SH-SY5Y (cell line): ENCODE data around the gene CGNL1.

ENCODE experiments used
- GATA2 ChIP-seq: IDR thresholded peaks from 2 replicates; pipeline ENCODE4 v1.6.1; 2011; ENCODE audit warnings: mild to moderate bottlenecking, low read depth, low read length
- GATA3 ChIP-seq: IDR thresholded peaks from 2 replicates; pipeline ENCODE4 v1.6.1; 2011; ENCODE audit warnings: low read depth, mild to moderate bottlenecking, low read length, moderate library complexity

Gene CGNL1

GRCh38 chr15:57529748-57530147 lies 153.4 kb downstream of the CGNL1 start:
- TF ChIP-seq GATA2 (no peak), GATA3 (no peak)

DNA sequence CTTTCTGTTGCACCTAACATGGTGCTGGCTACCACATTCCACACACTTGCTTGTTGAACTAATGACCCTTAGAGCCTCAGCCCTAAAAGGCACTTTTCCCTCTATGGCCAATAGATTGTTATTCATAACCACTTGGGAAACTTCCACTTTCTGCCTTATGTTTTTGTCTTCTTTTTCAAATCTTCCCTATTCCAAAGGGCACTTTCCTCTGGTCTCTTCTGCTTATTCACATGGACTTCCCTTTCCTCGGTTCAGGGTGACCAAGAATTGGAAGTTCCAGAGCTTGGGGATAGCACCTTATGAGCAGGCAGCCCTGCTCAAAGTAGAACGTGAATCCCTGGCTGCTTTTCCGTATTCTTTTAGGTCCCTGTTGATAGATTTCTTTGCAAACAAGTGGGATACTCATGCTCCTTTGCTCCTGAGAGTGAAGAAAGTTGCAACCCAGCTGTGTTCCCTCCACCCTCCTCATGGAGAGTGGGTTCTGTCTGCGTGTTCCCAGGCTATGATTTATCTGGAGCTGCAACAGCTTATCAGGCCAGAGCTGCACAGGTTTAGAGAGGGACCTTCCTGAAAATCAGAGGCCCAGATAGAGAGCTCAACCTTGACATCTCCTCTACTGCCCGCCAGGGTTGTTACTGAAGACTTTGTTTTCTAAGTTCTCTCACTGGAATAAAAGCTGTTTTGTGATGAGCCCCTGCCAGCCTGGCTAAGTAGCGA lies 156.6 kb downstream of the CGNL1 start:
- TF ChIP-seq GATA2 (no peak), GATA3 (no peak)

- TF ChIP-seq GATA3 (no peak), GATA2 (no peak)
Observed at GRCh38 chr15:57533448-57533799, 157.1 kb downstream of the CGNL1 start.

- TF ChIP-seq GATA2 (no peak), GATA3 (no peak)
Observed at GRCh38 chr15:57534281-57534680, 158.0 kb downstream of the CGNL1 start.

DNA sequence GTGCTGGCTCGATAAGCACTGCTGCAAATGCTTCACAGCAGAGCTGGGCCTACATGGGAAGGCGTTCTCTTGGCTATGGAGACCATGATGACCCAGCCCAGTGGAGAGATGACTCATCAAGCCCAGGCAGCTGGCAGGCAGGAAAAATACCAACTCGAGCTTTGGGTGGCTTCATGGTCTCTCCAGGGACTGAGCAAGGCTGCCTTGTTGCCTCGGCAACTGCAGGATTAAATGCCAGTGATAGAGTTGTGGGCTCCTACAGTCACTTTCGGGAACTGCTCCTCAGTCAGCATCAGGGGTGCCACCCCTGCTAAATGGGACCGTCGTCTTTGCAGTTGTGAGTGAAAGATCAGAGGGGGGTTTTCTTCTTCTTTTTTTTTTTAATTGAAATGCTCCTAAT lies 160.8 kb downstream of the CGNL1 start:
- TF ChIP-seq GATA2 (no peak), GATA3 (no peak)

- TF ChIP-seq GATA3 (no peak), GATA2 (no peak)
Observed at GRCh38 chr15:57537488-57538264, 161.4 kb downstream of the CGNL1 start.

- TF ChIP-seq GATA3, result no peak
Observed at GRCh38 chr15:57538265-57538529, 161.9 kb downstream of the CGNL1 start.

DNA sequence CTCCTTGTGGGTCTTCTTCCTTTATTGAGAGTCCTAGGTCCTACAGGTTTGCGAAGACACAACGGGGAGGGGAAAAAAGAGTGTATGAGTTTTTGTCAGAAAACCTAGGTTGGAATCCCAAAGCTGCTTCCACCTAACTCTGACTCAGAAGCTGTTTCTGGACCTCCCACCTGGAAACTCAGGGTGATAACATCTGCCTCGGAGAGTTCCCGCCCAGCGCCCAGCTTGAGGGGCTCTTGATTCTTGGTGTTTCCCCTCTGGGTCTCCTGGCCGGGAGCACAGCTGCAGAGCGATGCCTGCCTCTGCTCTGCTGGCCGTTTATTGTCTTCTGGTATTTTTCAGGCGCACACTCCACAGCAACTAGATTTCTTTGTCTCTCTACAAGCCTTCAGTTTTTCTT lies 162.5 kb downstream of the CGNL1 start:
- TF ChIP-seq GATA3 (no peak), GATA2 (no peak)

DNA sequence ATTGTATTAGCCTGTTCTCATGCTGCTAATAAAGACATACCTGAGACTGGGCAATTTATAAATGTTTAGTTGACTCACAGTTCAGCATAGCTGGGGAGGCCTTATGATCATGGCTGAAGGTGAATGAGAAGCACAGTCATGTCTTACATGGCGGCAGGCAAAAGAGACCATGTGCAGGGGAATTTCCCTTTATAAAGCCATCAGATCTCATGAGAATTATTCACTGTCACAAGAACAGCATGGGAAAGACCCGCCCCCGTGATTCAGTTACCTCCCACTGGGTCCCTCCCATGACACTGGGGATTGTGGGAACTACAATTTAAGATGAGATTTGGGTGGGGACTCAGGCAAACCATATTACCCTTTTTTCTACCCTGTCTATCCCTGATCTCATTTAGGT lies 163.9 kb downstream of the CGNL1 start:
- TF ChIP-seq GATA3 (no peak), GATA2 (no peak)

DNA sequence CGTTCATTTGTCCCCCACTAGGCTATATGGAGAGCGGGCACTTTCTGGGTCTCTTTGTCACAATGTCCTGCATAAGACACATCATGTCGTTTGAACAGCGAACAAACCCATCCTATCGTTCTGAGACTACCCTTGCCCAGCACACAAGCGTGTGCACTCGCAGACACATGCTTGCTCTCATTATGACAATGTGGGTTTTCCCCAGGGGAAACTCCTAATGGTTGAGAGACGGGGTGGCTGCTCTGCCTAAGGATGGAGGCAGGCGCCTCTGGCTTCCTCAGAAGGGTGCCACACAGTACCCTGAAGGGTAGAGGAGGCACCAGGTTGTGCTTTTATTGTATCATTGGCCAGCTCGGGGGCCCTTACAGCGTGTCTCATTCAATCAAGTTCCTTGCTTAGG lies 164.4 kb downstream of the CGNL1 start:
- no peak for TF ChIP-seq GATA2
- TF ChIP-seq GATA3, result no peak

DNA sequence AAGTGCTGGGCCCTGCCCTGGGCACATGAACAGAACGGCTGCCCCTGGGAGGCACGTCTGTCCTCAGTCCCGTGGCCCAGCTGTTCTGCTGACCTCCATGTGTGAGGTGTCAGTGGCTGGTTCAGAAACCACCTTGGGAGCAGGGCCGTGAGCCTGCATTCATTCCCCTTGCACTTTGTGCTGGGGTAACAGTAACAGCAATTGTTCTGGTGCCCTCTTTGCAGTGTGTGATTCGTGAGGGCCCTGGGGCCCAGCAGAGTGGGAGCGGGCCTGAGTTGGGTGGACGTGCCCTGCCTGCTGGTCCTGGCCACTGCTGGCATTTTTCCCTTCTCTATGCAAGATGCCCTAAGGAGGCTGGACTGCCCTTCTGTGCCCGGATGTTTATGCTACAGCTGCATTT lies 165.0 kb downstream of the CGNL1 start:
- TF ChIP-seq GATA2, result no peak
- TF ChIP-seq GATA3, result no peak

- TF ChIP-seq GATA2 (no peak), GATA3 (no peak)
Observed at GRCh38 chr15:57541805-57542504, 165.7 kb downstream of the CGNL1 start.

DNA sequence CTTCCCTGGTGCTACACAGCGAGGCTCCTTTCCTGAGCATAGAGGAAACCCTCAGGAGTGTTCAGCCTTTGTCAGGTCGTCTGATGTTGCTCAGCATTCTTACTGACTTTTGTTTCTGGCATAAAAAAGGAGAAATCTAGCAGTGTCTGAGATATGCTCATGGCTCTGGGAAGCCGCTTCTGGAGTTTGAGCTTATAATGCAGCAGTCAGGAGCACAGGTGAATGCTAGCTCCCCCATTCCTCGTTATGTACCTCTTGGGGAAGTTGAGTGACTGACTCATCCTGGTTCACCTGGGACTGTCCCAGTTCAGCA lies 166.2 kb downstream of the CGNL1 start:
- TF ChIP-seq GATA2, result no peak
- TF ChIP-seq GATA3, result no peak

GRCh38 chr15:57544848-57545480 lies 168.7 kb downstream of the CGNL1 start:
- TF ChIP-seq GATA2 (no peak), GATA3 (no peak)

GRCh38 chr15:57545995-57546394 lies 169.7 kb downstream of the CGNL1 start:
- TF ChIP-seq GATA3, result no peak
- no peak for TF ChIP-seq GATA2
